ENCODE measurements around the gene KCNJ9. TPM values are rescaled to one million over a fixed set of nuclear protein-coding genes. Genes with fewer than 3 reads are reported as not detected.

Gene KCNJ9
- not detected for total RNA-seq
- under 1 TPM; 0.06 to 0.08 TPM for polyA plus RNA-seq
- not detected for total RNA-seq

- H3K4me3 ChIP-seq (ENCODE audit: low read length), result no peak within 1 kb of the TSS
- Mint-ChIP-seq H3K9me3 (peaks cover 0 to 2% (median 0%) of the 10 kb centered on the region in 11 donors), H3K36me3 (peaks cover 0 to 5% (median 0%) of the 10 kb centered on the region in 5 donors), H3K27me3 (peaks cover 44 to 55% (median 49%) of the 10 kb centered on the region in 5 donors), H3K27ac (peak within 1 kb of the TSS in 2 of 9 donors; percentile 16 to 46), H3K4me3 (peak within 1 kb of the TSS in 4 of 10 donors; percentile 34 to 81 (median 46)), H3K4me1 (peaks cover 12 to 19% (median 15%) of the 10 kb centered on the region in 7 donors)
- ATAC-seq (no peak), DNase-seq (no peak)
- intact Hi-C loops (cut with micrococcal nuclease), result loop anchor here (5.0 to 10.0 kb wide), 2 partner anchors 49 to 947 kb away; partner anchors contain the start of gene PIGM (in 1 of the 2)
- no peaks in the 10 kb centered on the region for H3K36me3 ChIP-seq (ENCODE audit: control insufficient read depth in 2 of 3, insufficient read depth in 3 of 3, low read length in 3 of 3)
- CTCF ChIA-PET, result interaction anchor here (1.0 to 5.2 kb wide), 3 partner anchors 15 to 65 kb away, joined by 3 to 58 read pairs (median 8); no protein-coding TSS in a partner anchor
- H3K27me3 ChIP-seq (ENCODE audit: control insufficient read depth in 2 of 2, insufficient read depth in 2 of 2, low read length in 2 of 2), result peaks cover 17% of the 10 kb centered on the region in 2 donors
- POLR2A ChIA-PET, result interaction anchor here (0.6 kb wide), 1 partner anchor 308 kb away, joined by 3 read pairs; no protein-coding TSS in a partner anchor
- H3K4me1 ChIP-seq (ENCODE audit: control insufficient read depth in 2 of 2, insufficient read depth in 2 of 2, low read length in 2 of 2), result peaks cover 0 to 7% of the 10 kb centered on the region in 2 donors
- H3K9me3 ChIP-seq (ENCODE audit: control insufficient read depth in 2 of 3, low read length in 3 of 3), result no peaks in the 10 kb centered on the region
- H3K27ac ChIP-seq (ENCODE audit: low read depth, low read length), result no peak within 1 kb of the TSS
Measured at GRCh38 chr1:160081261-160081936, at the start of gene KCNJ9. KCNJ9 (plus strand) TSS chr1:160081538; CDS start chr1:160084031, 2,493 bp downstream.

GRCh38 chr1:160032165-160032820 lies 49.0 kb upstream of the KCNJ9 start:
- H3K27ac ChIP-seq (ENCODE audit: low read depth, low read length), result peak overlapping the region; percentile 69
- H3K4me3 ChIP-seq (ENCODE audit: low read length), result peak overlapping the region; percentile 68
- ChIA-PET CTCF (interaction anchor here (0.7 to 2.8 kb wide), 7 partner anchors 13 to 96 kb away, joined by 3 to 8 read pairs (median 4); no protein-coding TSS in a partner anchor), POLR2A (interaction anchor here (0.6 to 1.9 kb wide), 6 partner anchors 14 to 252 kb away, joined by 3 to 6 read pairs (median 5); partner anchors contain the start of genes DUSP23 and IGSF8)
- H3K9me3 ChIP-seq (ENCODE audit: control insufficient read depth in 2 of 3, low read length in 3 of 3), result no peaks in the 10 kb centered on the region
- Mint-ChIP-seq H3K4me3 (peak overlapping the region; percentile 90 to 100 (median 98)), H3K27ac (peak overlapping the region; percentile 69 to 96 (median 89)), H3K9me3 (no peaks in the 10 kb centered on the region), H3K36me3 (peaks cover 0 to 4% (median under 1%) of the 10 kb centered on the region in 5 donors), H3K4me1 (peaks cover 30 to 53% (median 42%) of the 10 kb centered on the region in 7 donors), H3K27me3 (peaks cover 0 to 18% (median 0%) of the 10 kb centered on the region in 5 donors)
- intact Hi-C loops (cut with micrococcal nuclease), result loop anchor here in 1 of 2 donors (1.0 to 5.0 kb wide), 3 partner anchors 50 to 310 kb away; partner anchors contain the start of genes COPA, KCNJ9, NCSTN and TAGLN2
- no peaks in the 10 kb centered on the region for H3K36me3 ChIP-seq (ENCODE audit: control insufficient read depth in 2 of 3, insufficient read depth in 3 of 3, low read length in 3 of 3)
- no peaks in the 10 kb centered on the region for H3K27me3 ChIP-seq (ENCODE audit: control insufficient read depth in 2 of 2, insufficient read depth in 2 of 2, low read length in 2 of 2)
- ATAC-seq, result no peak
- H3K4me1 ChIP-seq (ENCODE audit: control insufficient read depth in 2 of 2, insufficient read depth in 2 of 2, low read length in 2 of 2), result peaks cover 12 to 14% of the 10 kb centered on the region in 2 donors
- peak in 1 of 9 donors; percentile 1 for DNase-seq

GRCh38 chr1:160040476-160040875 lies 40.9 kb upstream of the KCNJ9 start:
- ATAC-seq (no peak), DNase-seq (no peak)
- Mint-ChIP-seq H3K4me1 (no peaks in the 10 kb centered on the region), H3K27ac (no peak overlapping the region), H3K4me3 (no peak overlapping the region), H3K9me3 (no peaks in the 10 kb centered on the region), H3K27me3 (peaks cover 0 to 16% (median 7%) of the 10 kb centered on the region in 5 donors), H3K36me3 (peaks cover 0 to 4% (median 0%) of the 10 kb centered on the region in 5 donors)
- Histone ChIP-seq H3K4me3 (ENCODE audit: low read length) (no peak overlapping the region), H3K27me3 (ENCODE audit: control insufficient read depth in 2 of 2, insufficient read depth in 2 of 2, low read length in 2 of 2) (no peaks in the 10 kb centered on the region), H3K4me1 (ENCODE audit: control insufficient read depth in 2 of 2, insufficient read depth in 2 of 2, low read length in 2 of 2) (no peaks in the 10 kb centered on the region), H3K9me3 (ENCODE audit: control insufficient read depth in 2 of 3, low read length in 3 of 3) (no peaks in the 10 kb centered on the region), H3K27ac (ENCODE audit: low read depth, low read length) (no peak overlapping the region), H3K36me3 (ENCODE audit: control insufficient read depth in 2 of 3, insufficient read depth in 3 of 3, low read length in 3 of 3) (no peaks in the 10 kb centered on the region)
- intact Hi-C loops (cut with micrococcal nuclease), result no loop called here
- CTCF ChIA-PET, result no interaction called here
- POLR2A ChIA-PET, result no interaction called here

DNA sequence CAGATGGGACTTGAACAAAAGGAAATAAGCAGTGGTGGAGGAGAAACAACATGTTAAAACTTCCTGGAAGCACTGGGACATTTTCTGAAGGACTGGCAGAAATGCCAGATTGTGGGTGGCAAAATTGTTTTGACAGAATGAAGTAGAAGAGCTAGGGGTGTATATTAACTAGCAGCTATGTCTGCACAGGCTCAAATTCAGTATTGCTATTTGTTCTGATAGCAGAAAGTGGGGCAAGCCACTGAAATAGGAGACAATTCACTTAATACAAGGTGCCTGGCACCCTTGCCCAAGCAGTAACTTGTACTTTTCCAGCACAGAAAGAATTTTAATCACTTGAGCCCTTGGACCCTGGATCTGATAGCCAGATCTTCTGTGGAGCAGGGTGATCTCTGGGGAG lies 37.8 kb upstream of the KCNJ9 start:
- Histone ChIP-seq H3K4me3 (ENCODE audit: low read length) (no peak overlapping the region), H3K27ac (ENCODE audit: low read depth, low read length) (no peak overlapping the region), H3K9me3 (ENCODE audit: control insufficient read depth in 2 of 3, low read length in 3 of 3) (no peaks in the 10 kb centered on the region), H3K4me1 (ENCODE audit: control insufficient read depth in 2 of 2, insufficient read depth in 2 of 2, low read length in 2 of 2) (peaks cover 0 to 8% of the 10 kb centered on the region in 2 donors), H3K36me3 (ENCODE audit: control insufficient read depth in 2 of 3, insufficient read depth in 3 of 3, low read length in 3 of 3) (no peaks in the 10 kb centered on the region), H3K27me3 (ENCODE audit: control insufficient read depth in 2 of 2, insufficient read depth in 2 of 2, low read length in 2 of 2) (no peaks in the 10 kb centered on the region)
- H3K4me1 Mint-ChIP-seq, result peaks cover 7 to 16% (median 12%) of the 10 kb centered on the region in 7 donors
- ChIA-PET POLR2A (interaction anchor here (0.5 kb wide), 1 partner anchor 43 kb away, joined by 3 read pairs; no protein-coding TSS in a partner anchor), CTCF (interaction anchor here (1.1 kb wide), 1 partner anchor 43 kb away, joined by 3 read pairs; no protein-coding TSS in a partner anchor)
- peaks cover 0 to 3% (median 0%) of the 10 kb centered on the region in 5 donors for H3K36me3 Mint-ChIP-seq
- no peak for ATAC-seq
- H3K27ac Mint-ChIP-seq, result no peak overlapping the region
- H3K9me3 Mint-ChIP-seq, result no peaks in the 10 kb centered on the region
- peaks cover 0 to 22% (median 12%) of the 10 kb centered on the region in 5 donors for H3K27me3 Mint-ChIP-seq
- intact Hi-C loops (cut with micrococcal nuclease), result no loop called here
- H3K4me3 Mint-ChIP-seq, result no peak overlapping the region
- DNase-seq, result no peak

DNA sequence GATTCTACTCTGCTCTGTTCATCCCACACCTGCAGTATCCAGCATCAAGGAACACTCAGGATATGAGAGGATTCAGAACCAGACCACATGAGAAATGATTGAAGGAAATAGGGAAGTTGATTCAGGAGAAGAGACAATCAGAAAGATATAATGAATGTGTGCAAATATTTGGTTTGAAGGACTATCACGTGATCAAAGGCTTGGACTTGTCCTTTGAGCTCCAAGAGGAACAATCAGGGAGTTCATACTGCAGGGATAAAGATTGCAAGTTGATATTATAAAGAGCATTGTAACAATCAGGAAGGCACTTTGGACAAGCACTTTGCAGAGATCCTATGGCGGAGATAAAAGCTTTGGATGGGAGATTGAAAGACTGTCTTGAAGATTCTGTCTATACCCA lies 35.7 kb upstream of the KCNJ9 start:
- no peak overlapping the region for H3K27ac ChIP-seq (ENCODE audit: low read depth, low read length)
- peak overlapping the region in 1 of 9 donors; percentile 3 for H3K27ac Mint-ChIP-seq
- DNase-seq (no peak), ATAC-seq (no peak)
- intact Hi-C loops (cut with micrococcal nuclease), result loop anchor here in 1 of 2 donors (1.0 kb wide), 5 partner anchors 14 to 331 kb away; partner anchors contain the start of gene PIGM
- no peaks in the 10 kb centered on the region for H3K9me3 ChIP-seq (ENCODE audit: control insufficient read depth in 2 of 3, low read length in 3 of 3)
- peaks cover 0 to 8% of the 10 kb centered on the region in 2 donors for H3K4me1 ChIP-seq (ENCODE audit: control insufficient read depth in 2 of 2, insufficient read depth in 2 of 2, low read length in 2 of 2)
- H3K36me3 ChIP-seq (ENCODE audit: control insufficient read depth in 2 of 3, insufficient read depth in 3 of 3, low read length in 3 of 3), result no peaks in the 10 kb centered on the region
- no peaks in the 10 kb centered on the region for H3K9me3 Mint-ChIP-seq
- H3K4me1 Mint-ChIP-seq, result peaks cover 7 to 16% (median 12%) of the 10 kb centered on the region in 7 donors
- no peak overlapping the region for H3K4me3 ChIP-seq (ENCODE audit: low read length)
- H3K36me3 Mint-ChIP-seq, result no peaks in the 10 kb centered on the region
- ChIA-PET CTCF (interaction anchor here (0.6 to 4.6 kb wide), 15 partner anchors 12 to 320 kb away, joined by 3 to 71 read pairs (median 4); partner anchors contain the start of genes IGSF8, KCNJ10, KCNJ9 and PIGM), POLR2A (interaction anchor here (1.8 kb wide), 1 partner anchor 13 kb away, joined by 5 read pairs; the partner anchor contains the start of gene PIGM)
- no peak overlapping the region for H3K4me3 Mint-ChIP-seq
- peaks cover 0 to 28% (median 15%) of the 10 kb centered on the region in 5 donors for H3K27me3 Mint-ChIP-seq
- no peaks in the 10 kb centered on the region for H3K27me3 ChIP-seq (ENCODE audit: control insufficient read depth in 2 of 2, insufficient read depth in 2 of 2, low read length in 2 of 2)

Measured in naive thymus-derived CD4-positive, alpha-beta T cell (primary cell).